HEK293T (cell line): Measurements from ENCODE around the gene TPCN2.

ENCODE experiments used
- BHLHE40 ChIP-seq: fragments of 450-650 bp; IDR thresholded peaks from 2 replicates; pipeline ENCODE4 v1.6.1; 2016; ENCODE audit warnings: mild to moderate bottlenecking, moderate library complexity, borderline replicate concordance
- CTBP1 ChIP-seq: fragments of 450-650 bp; IDR thresholded peaks from 2 replicates; pipeline ENCODE4 v1.6.1; 2016; ENCODE audit warnings: borderline replicate concordance
- ELF4 ChIP-seq: fragments of 450-650 bp; IDR thresholded peaks from 2 replicates; pipeline ENCODE4 v1.6.1; 2017; ENCODE audit warnings: antibody characterized with exemption
- FOXA1 ChIP-seq: fragments of 450-650 bp; IDR thresholded peaks from 2 replicates; pipeline ENCODE4 v1.6.1; 2016; ENCODE audit warnings: mild to moderate bottlenecking
- FOXM1 ChIP-seq: fragments of 450-650 bp; IDR thresholded peaks from 2 replicates; pipeline ENCODE4 v1.6.1; 2017; ENCODE audit warnings: mild to moderate bottlenecking, borderline replicate concordance
- L3MBTL2 ChIP-seq: fragments of 450-650 bp; conservative IDR thresholded peaks from 2 replicates; pipeline ENCODE4 v1.6.1; 2016; ENCODE audit warnings: mild to moderate bottlenecking
- SP1 ChIP-seq: fragments of 450-650 bp; IDR thresholded peaks from 2 replicates; pipeline ENCODE4 v1.6.1; 2017
- SUZ12 ChIP-seq: fragments of 450-650 bp; IDR thresholded peaks from 2 replicates; pipeline ENCODE4 v1.6.1; 2016; ENCODE audit warnings: mild to moderate bottlenecking
- TF ChIP-seq, protein P1 (sequence below): fragments of 450-650 bp; IDR thresholded peaks from 2 replicates; pipeline ENCODE4 v1.6.1; 2016

DNA sequence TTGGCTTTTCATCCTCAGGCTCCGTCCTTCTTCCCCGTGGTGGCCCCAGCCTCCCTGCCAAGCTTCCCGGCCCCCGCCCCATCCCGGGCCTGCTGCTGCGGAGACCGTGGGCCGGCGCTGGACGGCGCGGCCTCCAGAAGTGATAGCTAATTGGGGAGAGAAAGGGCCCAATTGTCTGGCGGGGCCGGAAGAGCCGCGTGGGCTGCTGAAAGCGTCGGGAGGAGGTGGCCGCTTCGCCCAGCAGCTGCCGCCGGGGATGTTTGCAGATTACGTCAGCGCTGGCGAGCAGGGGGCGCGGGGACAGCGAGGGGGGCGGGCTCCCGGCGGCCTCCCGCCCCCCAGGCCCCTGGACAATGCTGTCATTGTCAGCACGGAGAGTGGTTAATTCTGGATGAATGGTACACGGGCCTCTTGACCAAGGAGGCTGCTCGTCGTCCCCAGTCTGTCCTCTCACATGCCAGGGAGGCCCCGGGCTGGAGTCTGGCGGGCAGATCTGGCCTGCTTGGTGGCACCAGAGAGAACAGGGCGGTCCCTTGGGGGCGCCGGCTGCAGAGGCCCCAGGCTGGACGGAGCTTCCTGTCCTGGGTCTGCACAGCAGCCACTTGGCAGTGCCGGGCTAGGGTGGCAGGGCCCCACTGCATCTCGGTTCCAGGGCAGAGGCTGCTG, 108.6 kb downstream of the TPCN2 start:
- TF ChIP-seq SUZ12 (no peak), CTBP1 (no peak), ELF4 (no peak), BHLHE40 (no peak), FOXM1 (no peak), L3MBTL2 (no peak), FOXA1 (no peak), SP1 (no peak)
- TF ChIP-seq, protein P1, sequence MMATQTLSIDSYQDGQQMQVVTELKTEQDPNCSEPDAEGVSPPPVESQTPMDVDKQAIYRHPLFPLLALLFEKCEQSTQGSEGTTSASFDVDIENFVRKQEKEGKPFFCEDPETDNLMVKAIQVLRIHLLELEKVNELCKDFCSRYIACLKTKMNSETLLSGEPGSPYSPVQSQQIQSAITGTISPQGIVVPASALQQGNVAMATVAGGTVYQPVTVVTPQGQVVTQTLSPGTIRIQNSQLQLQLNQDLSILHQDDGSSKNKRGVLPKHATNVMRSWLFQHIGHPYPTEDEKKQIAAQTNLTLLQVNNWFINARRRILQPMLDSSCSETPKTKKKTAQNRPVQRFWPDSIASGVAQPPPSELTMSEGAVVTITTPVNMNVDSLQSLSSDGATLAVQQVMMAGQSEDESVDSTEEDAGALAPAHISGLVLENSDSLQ, result no peak
